CD4-positive, alpha-beta memory T cell (primary cell): ENCODE measurements around the gene MS4A6A. TPM values are rescaled to one million over a fixed set of nuclear protein-coding genes. Genes with fewer than 3 reads are reported as not detected.
"Not testable (repeated sequence)": the region's sequence is repeated elsewhere in the genome, so short reads cannot be mapped to it uniquely, and the experiment has no call there.

Source experiments
- CTCF ChIA-PET: fragments of 350-600 bp; sonication (Branson Sonifier 250); formaldehyde crosslinking; loops from one replicate; lab custom pipeline; 2021; ENCODE audit warnings: inconsistent platforms; ENCODE audit not compliant: partially characterized antibody; lab: Charles Lee
- POLR2A ChIA-PET: fragments of 350-600 bp; sonication (Branson Sonifier 250); formaldehyde crosslinking; loops from one replicate; lab custom pipeline; 2021; ENCODE audit not compliant: partially characterized antibody; lab: Charles Lee
- DNase-seq, 5 donors: peaks; one replicate each; pipeline versions ENCODE4 v3.0.0 to v3.0.0-alpha.2; 2020 to 2022; ENCODE audit warnings: mixed read lengths in 1 of 5
- H3K27ac ChIP-seq: one replicate; pipeline ENCODE4 v1.7.0; 2013; ENCODE audit warnings: low read depth, low read length
- H3K27me3 ChIP-seq: 2 replicates; pipeline ENCODE4 v1.7.0; 2013; ENCODE audit warnings: mild to moderate bottlenecking, low read length, moderate library complexity; ENCODE audit not compliant: insufficient read depth
- H3K36me3 ChIP-seq: 2 replicates; pipeline ENCODE4 v1.7.0; 2013; ENCODE audit warnings: mild to moderate bottlenecking, low read length, moderate library complexity; ENCODE audit not compliant: insufficient read depth
- H3K4me1 ChIP-seq: 2 replicates; pipeline ENCODE4 v1.7.0; 2013; ENCODE audit warnings: mild to moderate bottlenecking, low read length, moderate library complexity; ENCODE audit not compliant: insufficient read depth
- H3K4me3 ChIP-seq, 2 donors: one replicate each; pipeline ENCODE4 v1.7.0; 2013; ENCODE audit warnings: low read length in 2 of 2, mild to moderate bottlenecking in 1 of 2
- H3K9me3 ChIP-seq, 2 donors: one replicate each; pipeline ENCODE4 v1.7.0; 2013; ENCODE audit warnings: low read length in 2 of 2, control low read depth in 1 of 2; ENCODE audit not compliant: control insufficient read depth in 1 of 2
- H3K27ac Mint-ChIP-seq, 7 donors: one replicate each; pipeline ENCODE4 v1.8.0; 2020 to 2021; ENCODE audit warnings: mixed read lengths in 7 of 7, mild to moderate bottlenecking in 6 of 7, inconsistent platforms in 3 of 7, moderate library complexity in 3 of 7
- H3K27me3 Mint-ChIP-seq, 2 donors: one replicate each; pipeline ENCODE4 v1.8.0; 2020 to 2021; ENCODE audit warnings: mixed read lengths in 2 of 2
- H3K36me3 Mint-ChIP-seq, 2 donors: one replicate each; pipeline ENCODE4 v1.8.0; 2020 to 2021; ENCODE audit warnings: mixed read lengths in 2 of 2, inconsistent platforms in 1 of 2, mild to moderate bottlenecking in 1 of 2
- H3K4me1 Mint-ChIP-seq, 4 donors: one replicate each; pipeline ENCODE4 v1.8.0; 2020 to 2021; ENCODE audit warnings: mixed read lengths in 4 of 4, mild to moderate bottlenecking in 1 of 4
- H3K4me3 Mint-ChIP-seq, 8 donors: one replicate each; pipeline ENCODE4 v1.8.0; 2020 to 2021; ENCODE audit warnings: mixed read lengths in 8 of 8, mild to moderate bottlenecking in 7 of 8, moderate library complexity in 6 of 8, inconsistent platforms in 3 of 8
- H3K9me3 Mint-ChIP-seq, 8 donors: one replicate each; pipeline ENCODE4 v1.8.0; 2020 to 2021; ENCODE audit warnings: mixed read lengths in 8 of 8, mild to moderate bottlenecking in 5 of 8, inconsistent platforms in 3 of 8, moderate library complexity in 1 of 8
- intact Hi-C: fragments of 100-400 bp; cut with micrococcal nuclease; formaldehyde crosslinking; loops from one replicate; pipeline ENCODE4 v1.15.1; 2023
- polyA plus RNA-seq, 2 donors: library from polyadenylated mRNA; unstranded; fragments of 300-500 nt; fragmentation: Illumina TruSeq; gene quantifications; one replicate each; pipeline ENCODE4 v1.2.3, GENCODE V29; 2021
- total RNA-seq, 2 experiments: library from RNA; stranded (reverse); gene quantifications; one replicate each; pipeline ENCODE4 v1.2.3, GENCODE V29; 2021

Gene MS4A6A
- total and polyA plus RNA-seq, 4 experiments from 2014 or later = 2.7 to 7.7 (median 4.1) TPM

DNA sequence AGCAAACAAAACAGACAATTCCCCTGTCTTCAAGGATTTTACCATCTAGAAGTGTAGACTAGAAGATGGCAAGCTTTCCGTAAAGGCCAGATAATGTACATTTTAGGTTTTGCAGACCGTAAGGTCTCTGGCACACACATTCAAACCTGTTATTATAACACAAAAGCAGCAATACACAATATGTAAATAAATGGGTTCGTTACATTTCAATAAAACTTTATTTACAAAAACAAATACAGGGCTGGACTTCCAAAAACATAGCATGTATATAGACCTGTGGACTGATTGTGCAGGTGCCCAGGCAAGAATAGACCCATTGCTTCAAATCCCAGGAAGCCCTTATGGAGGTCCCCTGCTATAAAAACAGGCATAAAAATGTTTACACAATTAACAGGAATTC, 27.1 kb upstream of the MS4A6A start:
- H3K27ac Mint-ChIP-seq = no peak overlapping the region
- no peaks in the 10 kb centered on the region for H3K36me3 Mint-ChIP-seq
- no peaks in the 10 kb centered on the region for H3K9me3 Mint-ChIP-seq
- Histone ChIP-seq H3K27ac (no peak overlapping the region), H3K36me3 (no peaks in the 10 kb centered on the region), H3K27me3 (no peaks in the 10 kb centered on the region), H3K4me1 (no peaks in the 10 kb centered on the region), H3K4me3 (no peak overlapping the region), H3K9me3 (no peaks in the 10 kb centered on the region)
- intact Hi-C loops = no loop called here
- no peak for DNase-seq
- ChIA-PET POLR2A (no interaction called here), CTCF (no interaction called here)
- peaks cover 15 to 17% of the 10 kb centered on the region in 2 donors for H3K27me3 Mint-ChIP-seq
- H3K4me1 Mint-ChIP-seq = no peaks in the 10 kb centered on the region
- H3K4me3 Mint-ChIP-seq = no peak overlapping the region

DNA sequence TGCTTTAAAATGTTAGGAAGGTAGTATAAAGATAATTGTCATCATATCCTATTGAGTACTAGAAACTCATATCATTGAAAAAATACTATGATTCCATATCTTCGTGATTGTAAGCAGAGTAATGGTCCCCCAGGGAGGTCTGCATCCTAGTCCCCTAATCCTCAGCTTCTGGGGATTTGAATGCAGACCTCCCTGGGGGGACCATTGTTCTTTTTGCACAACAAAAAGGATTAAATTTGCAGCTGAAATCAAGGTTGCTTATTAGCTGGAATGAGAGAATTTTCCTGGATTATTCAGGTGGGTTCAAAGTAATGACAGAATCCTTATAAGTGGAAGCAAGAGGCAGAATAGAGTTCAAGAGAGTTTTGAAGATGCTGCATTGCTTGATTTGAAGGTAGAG, 26.1 kb upstream of the MS4A6A start:
- Histone ChIP-seq H3K27ac (no peak overlapping the region), H3K9me3 (no peaks in the 10 kb centered on the region), H3K36me3 (no peaks in the 10 kb centered on the region), H3K4me1 (no peaks in the 10 kb centered on the region), H3K4me3 (no peak overlapping the region), H3K27me3 (no peaks in the 10 kb centered on the region)
- Mint-ChIP-seq H3K4me3 (no peak overlapping the region), H3K27ac (no peak overlapping the region), H3K36me3 (no peaks in the 10 kb centered on the region), H3K9me3 (no peaks in the 10 kb centered on the region), H3K27me3 (peaks cover 11 to 20% of the 10 kb centered on the region in 2 donors), H3K4me1 (no peaks in the 10 kb centered on the region)
- intact Hi-C loops = no loop called here
- CTCF ChIA-PET = no interaction called here
- DNase-seq = no peak
- POLR2A ChIA-PET = no interaction called here

DNA sequence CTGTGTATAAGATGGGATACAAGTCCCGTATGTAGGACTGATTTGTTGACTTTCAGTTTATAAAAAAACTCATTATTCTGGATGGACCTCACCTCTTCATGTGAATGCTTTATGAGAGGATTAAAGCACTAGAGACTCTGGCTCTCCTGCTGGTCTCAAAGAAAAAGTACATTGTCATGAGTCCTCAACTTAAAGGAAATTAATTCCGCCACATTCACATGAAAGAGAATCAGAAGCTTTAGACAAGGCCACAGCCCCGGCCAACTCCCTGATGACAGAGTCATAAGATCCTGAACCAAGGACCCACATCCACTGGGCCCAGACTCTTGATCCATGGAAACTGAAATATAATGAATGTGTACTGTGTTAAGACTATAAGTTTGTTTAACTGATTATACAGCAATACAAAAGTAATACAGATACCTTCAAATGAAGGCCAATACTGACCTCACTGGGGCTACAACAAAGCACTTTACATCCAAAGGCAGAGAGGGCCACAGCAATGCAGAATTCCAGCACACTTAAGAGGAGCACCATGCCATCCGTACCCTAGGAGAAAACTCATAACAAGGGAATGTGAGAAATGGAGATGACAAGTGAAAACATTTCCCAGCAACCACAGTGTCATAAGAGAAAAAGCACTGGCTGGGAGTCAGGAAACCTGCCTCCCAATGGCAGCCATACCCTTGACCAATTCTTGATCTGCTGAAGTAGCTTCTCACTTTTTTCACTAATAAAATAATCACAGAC, 25.4 kb upstream of the MS4A6A start:
- no peak overlapping the region for H3K27ac Mint-ChIP-seq
- H3K4me3 Mint-ChIP-seq = no peak overlapping the region
- H3K4me1 Mint-ChIP-seq = no peaks in the 10 kb centered on the region
- no peaks in the 10 kb centered on the region for H3K27me3 ChIP-seq
- H3K9me3 Mint-ChIP-seq = no peaks in the 10 kb centered on the region
- POLR2A ChIA-PET = no interaction called here
- no peak overlapping the region for H3K4me3 ChIP-seq
- H3K4me1 ChIP-seq = no peaks in the 10 kb centered on the region
- no peaks in the 10 kb centered on the region for H3K9me3 ChIP-seq
- no peak for DNase-seq
- peaks cover 11 to 20% of the 10 kb centered on the region in 2 donors for H3K27me3 Mint-ChIP-seq
- no peaks in the 10 kb centered on the region for H3K36me3 ChIP-seq
- CTCF ChIA-PET = no interaction called here
- H3K36me3 Mint-ChIP-seq = no peaks in the 10 kb centered on the region
- no peak overlapping the region for H3K27ac ChIP-seq
- intact Hi-C loops = no loop called here

DNA sequence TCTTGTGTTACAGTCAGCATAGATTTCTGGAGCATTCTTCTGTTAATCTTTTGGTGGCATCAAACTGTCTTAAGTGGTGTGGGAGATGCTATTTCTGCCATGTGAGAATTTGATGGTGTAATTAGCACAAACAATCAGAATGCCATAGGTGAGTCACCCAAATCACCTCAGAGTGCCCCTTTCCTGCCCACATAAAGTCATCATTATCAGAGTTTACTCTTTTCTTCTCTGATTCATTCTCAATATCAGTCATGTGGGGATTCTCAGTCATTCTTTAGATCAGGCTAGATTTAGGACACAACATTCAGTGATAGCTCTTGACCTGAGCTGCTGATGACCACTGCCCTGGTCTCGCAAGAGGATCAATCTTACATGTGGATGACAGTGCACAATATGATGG, 23.7 kb upstream of the MS4A6A start:
- intact Hi-C loops = no loop called here
- H3K27me3 Mint-ChIP-seq = peaks cover 8 to 16% of the 10 kb centered on the region in 2 donors

DNA sequence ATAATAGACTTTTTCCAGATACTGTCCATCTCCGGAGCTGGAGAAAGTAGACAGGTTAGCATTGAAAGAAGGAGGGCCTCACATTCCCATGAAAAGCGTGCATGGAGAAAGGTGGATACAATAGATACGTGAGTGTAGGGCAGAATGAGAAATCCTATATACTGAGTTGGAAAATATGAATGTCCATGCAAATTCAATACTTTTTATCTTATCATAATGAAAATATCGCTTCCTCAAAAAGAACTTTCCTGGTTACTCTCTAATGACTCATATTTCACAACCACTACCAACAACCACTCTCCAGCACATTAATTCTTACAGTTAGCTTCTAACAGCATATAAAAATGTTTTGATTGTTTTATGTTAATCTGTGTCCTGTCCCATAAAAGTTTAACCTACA, 22.0 kb upstream of the MS4A6A start:
- H3K36me3 ChIP-seq = no peaks in the 10 kb centered on the region
- Mint-ChIP-seq H3K27me3 (peaks cover 8 to 16% of the 10 kb centered on the region in 2 donors), H3K36me3 (no peaks in the 10 kb centered on the region), H3K4me3 (no peak overlapping the region), H3K4me1 (no peaks in the 10 kb centered on the region), H3K9me3 (peaks cover 0 to 4% (median 0%) of the 10 kb centered on the region in 8 donors), H3K27ac (no peak overlapping the region)
- ChIA-PET CTCF (no interaction called here), POLR2A (no interaction called here)
- no peaks in the 10 kb centered on the region for H3K4me1 ChIP-seq
- DNase-seq = no peak
- H3K9me3 ChIP-seq = no peaks in the 10 kb centered on the region
- no peaks in the 10 kb centered on the region for H3K27me3 ChIP-seq
- intact Hi-C loops = no loop called here
- H3K4me3 ChIP-seq = no peak overlapping the region
- no peak overlapping the region for H3K27ac ChIP-seq

More for the DNA sequence above, 23.7 kb upstream of the MS4A6A start:
- Mint-ChIP-seq H3K4me3 (no peak overlapping the region), H3K36me3 (no peaks in the 10 kb centered on the region), H3K4me1 (no peaks in the 10 kb centered on the region), H3K9me3 (peaks cover 0 to 4% (median 0%) of the 10 kb centered on the region in 8 donors), H3K27ac (no peak overlapping the region)
- no peak for DNase-seq
- no peaks in the 10 kb centered on the region for H3K27me3 ChIP-seq
- ChIA-PET CTCF (no interaction called here), POLR2A (no interaction called here)
- no peak overlapping the region for H3K27ac ChIP-seq
- H3K9me3 ChIP-seq = no peaks in the 10 kb centered on the region
- H3K36me3 ChIP-seq = no peaks in the 10 kb centered on the region
- no peak overlapping the region for H3K4me3 ChIP-seq
- no peaks in the 10 kb centered on the region for H3K4me1 ChIP-seq

DNA sequence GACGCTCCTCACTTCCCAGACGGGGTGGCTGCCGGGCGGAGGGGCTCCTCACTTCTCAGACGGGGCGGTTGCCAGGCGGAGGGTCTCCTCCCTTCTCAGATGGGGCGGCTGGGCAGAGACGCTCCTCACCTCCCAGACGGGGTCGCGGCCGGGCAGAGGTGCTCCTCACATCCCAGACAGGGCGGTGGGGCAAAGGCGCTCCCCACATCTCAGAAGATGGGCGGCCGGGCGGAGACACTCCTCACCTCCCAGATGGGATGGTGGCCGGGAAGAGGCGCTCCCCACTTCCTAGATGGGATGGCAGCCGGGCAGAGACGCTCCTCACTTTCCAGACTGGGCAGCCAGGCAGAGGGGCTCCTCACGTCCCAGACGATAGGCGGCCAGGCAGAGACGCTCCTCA, 18.5 kb upstream of the MS4A6A start:
- intact Hi-C loops, H3K27ac ChIP-seq, POLR2A ChIA-PET, CTCF ChIA-PET, H3K9me3 ChIP-seq, H3K27me3 ChIP-seq, H3K4me1 ChIP-seq, H3K27ac Mint-ChIP-seq, H3K36me3 Mint-ChIP-seq, H3K9me3 Mint-ChIP-seq, H3K4me3 Mint-ChIP-seq, H3K36me3 ChIP-seq, H3K4me1 Mint-ChIP-seq, DNase-seq, H3K4me3 ChIP-seq: not testable (repeated sequence)
- H3K27me3 Mint-ChIP-seq = peaks cover 5 to 11% of the 10 kb centered on the region in 2 donors

DNA sequence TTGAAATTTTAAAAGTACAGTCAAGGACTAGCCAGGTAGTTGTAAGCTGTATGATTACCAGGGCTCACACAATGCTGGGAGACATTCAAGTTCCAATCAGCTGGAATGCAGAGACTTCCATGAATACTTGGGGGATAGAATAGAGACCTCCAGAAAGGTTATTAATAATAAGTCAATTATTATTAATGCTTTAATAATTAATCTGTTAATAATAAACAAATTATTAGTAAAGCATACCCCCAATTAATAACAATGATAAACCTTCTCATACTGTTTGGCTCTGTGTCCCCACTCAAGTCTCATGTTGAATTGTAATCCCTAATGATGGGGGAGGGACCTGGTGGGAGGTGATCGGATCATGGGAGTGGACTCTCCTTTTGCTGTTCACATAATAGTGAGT, 14.6 kb upstream of the MS4A6A start:
- no peaks in the 10 kb centered on the region for H3K36me3 ChIP-seq
- CTCF ChIA-PET = no interaction called here
- POLR2A ChIA-PET = no interaction called here
- Mint-ChIP-seq H3K27ac (no peak overlapping the region), H3K4me1 (peaks cover 0 to 2% (median 0%) of the 10 kb centered on the region in 4 donors), H3K4me3 (no peak overlapping the region), H3K36me3 (no peaks in the 10 kb centered on the region), H3K9me3 (peaks cover 0 to 4% (median 2%) of the 10 kb centered on the region in 8 donors), H3K27me3 (peaks cover 9 to 10% of the 10 kb centered on the region in 2 donors)
- DNase-seq = no peak
- H3K9me3 ChIP-seq = no peaks in the 10 kb centered on the region
- no peak overlapping the region for H3K27ac ChIP-seq
- intact Hi-C loops = no loop called here
- no peak overlapping the region for H3K4me3 ChIP-seq
- H3K27me3 ChIP-seq = no peaks in the 10 kb centered on the region
- no peaks in the 10 kb centered on the region for H3K4me1 ChIP-seq
